ENCODE measurements around the gene ROBO1. TPM values are rescaled to one million over a fixed set of nuclear protein-coding genes. Genes with fewer than 3 reads are reported as not detected.

The ROBO1 gene
- total RNA-seq, 1 experiment from 2014 or later = 33.9 TPM

DNA sequence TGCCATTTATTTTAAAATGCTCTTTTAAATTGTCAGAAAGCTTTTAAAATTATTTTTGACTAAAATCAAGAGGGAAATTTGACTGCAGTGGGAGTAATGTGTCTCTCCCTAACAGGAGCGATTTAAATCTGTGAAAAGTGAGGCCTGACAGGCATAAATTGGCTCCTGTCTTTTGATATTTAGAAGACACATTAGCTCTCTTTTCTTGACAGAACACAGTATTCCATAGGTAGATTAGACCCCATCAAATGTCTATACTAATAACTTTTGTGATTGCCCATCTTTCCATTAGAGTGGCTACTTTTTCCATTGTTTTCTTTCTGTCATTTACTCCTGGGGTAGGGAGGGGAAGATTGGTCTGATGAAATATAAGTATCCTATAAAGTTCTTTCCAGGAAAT is 866.3 kb downstream of the ROBO1 start:
- no peak for TF ChIP-seq CTCF (IDR thresholded peaks at IDR 0.05; ENCODE audit: unreplicated experiment)
- Mint-ChIP-seq H3K4me1 (ENCODE audit: low read depth, unreplicated experiment) (no peaks in the 10 kb centered on the region), H3K36me3 (ENCODE audit: insufficient read depth, unreplicated experiment) (no peaks in the 10 kb centered on the region), H3K27me3 (ENCODE audit: unreplicated experiment) (no peaks in the 10 kb centered on the region), H3K4me3 (ENCODE audit: low read depth, unreplicated experiment) (no peak overlapping the region), H3K27ac (ENCODE audit: unreplicated experiment) (no peak overlapping the region), H3K9me3 (ENCODE audit: low read depth, unreplicated experiment) (no peaks in the 10 kb centered on the region)
- intact Hi-C loops (cut with micrococcal nuclease; ENCODE audit: unreplicated experiment) = no loop called here
- DNase-seq = no peak
- CTCF ChIA-PET = no interaction called here
- BruUV-seq (replicated peaks) = no TSS peak

GRCh38 chr3:78900880-78901279 is 866.9 kb downstream of the ROBO1 start:
- no peak for DNase-seq
- no peaks in the 10 kb centered on the region for H3K4me1 Mint-ChIP-seq (ENCODE audit: low read depth, unreplicated experiment)
- H3K4me3 Mint-ChIP-seq (ENCODE audit: low read depth, unreplicated experiment) = no peak overlapping the region
- TF ChIP-seq CTCF (IDR thresholded peaks at IDR 0.05; ENCODE audit: unreplicated experiment) = no peak
- H3K27ac Mint-ChIP-seq (ENCODE audit: unreplicated experiment) = no peak overlapping the region
- BruUV-seq (replicated peaks) = no TSS peak
- intact Hi-C loops (cut with micrococcal nuclease; ENCODE audit: unreplicated experiment) = no loop called here
- H3K36me3 Mint-ChIP-seq (ENCODE audit: insufficient read depth, unreplicated experiment) = no peaks in the 10 kb centered on the region
- H3K27me3 Mint-ChIP-seq (ENCODE audit: unreplicated experiment) = no peaks in the 10 kb centered on the region
- no peaks in the 10 kb centered on the region for H3K9me3 Mint-ChIP-seq (ENCODE audit: low read depth, unreplicated experiment)
- CTCF ChIA-PET = no interaction called here

DNA sequence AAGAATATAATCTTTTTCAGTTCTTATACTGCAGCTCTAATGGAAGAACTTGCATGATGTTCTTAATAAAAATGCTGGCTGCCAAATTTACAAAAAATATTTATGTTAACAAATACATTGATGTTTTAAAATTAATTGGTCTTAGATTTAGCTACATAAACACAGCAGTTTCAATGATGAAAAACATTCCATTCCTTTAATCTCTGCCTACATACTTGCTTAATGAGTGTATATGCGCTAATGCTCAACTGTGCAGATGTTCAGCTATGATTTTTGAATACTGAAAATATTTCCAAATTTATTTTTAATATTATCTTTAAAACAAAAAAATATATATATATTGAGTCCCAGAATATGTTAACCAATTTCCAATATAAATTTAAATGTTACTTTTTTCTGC is 867.4 kb downstream of the ROBO1 start:
- H3K27me3 Mint-ChIP-seq (ENCODE audit: unreplicated experiment) = no peaks in the 10 kb centered on the region
- TF ChIP-seq CTCF (IDR thresholded peaks at IDR 0.05; ENCODE audit: unreplicated experiment) = no peak
- intact Hi-C loops (cut with micrococcal nuclease; ENCODE audit: unreplicated experiment) = no loop called here
- H3K27ac Mint-ChIP-seq (ENCODE audit: unreplicated experiment) = no peak overlapping the region
- no peak for DNase-seq
- no TSS peak for BruUV-seq (replicated peaks)
- no peaks in the 10 kb centered on the region for H3K4me1 Mint-ChIP-seq (ENCODE audit: low read depth, unreplicated experiment)
- CTCF ChIA-PET = no interaction called here
- no peak overlapping the region for H3K4me3 Mint-ChIP-seq (ENCODE audit: low read depth, unreplicated experiment)
- no peaks in the 10 kb centered on the region for H3K9me3 Mint-ChIP-seq (ENCODE audit: low read depth, unreplicated experiment)
- H3K36me3 Mint-ChIP-seq (ENCODE audit: insufficient read depth, unreplicated experiment) = no peaks in the 10 kb centered on the region

DNA sequence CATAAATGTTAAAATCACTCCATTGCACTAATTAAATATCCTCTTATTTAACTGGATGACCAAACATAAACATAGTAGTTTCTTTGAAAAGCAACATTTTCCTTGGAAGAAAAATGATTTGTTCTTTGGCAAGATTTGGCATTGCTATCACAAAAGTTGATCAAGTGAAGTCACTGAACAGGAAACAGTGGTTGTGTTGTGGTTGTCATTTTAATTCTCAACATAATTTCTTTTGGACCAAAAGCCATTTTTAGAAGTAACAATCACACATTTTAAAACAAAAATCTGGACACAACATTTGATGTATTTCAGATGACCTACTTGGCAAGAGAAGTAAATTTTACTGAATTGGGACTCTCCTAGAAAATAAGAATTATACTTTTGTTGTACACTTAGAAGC is 872.3 kb downstream of the ROBO1 start:
- H3K4me3 Mint-ChIP-seq (ENCODE audit: low read depth, unreplicated experiment) = no peak overlapping the region
- intact Hi-C loops (cut with micrococcal nuclease; ENCODE audit: unreplicated experiment) = no loop called here
- no TSS peak for BruUV-seq (replicated peaks)
- H3K4me1 Mint-ChIP-seq (ENCODE audit: low read depth, unreplicated experiment) = no peaks in the 10 kb centered on the region
- no peaks in the 10 kb centered on the region for H3K27me3 Mint-ChIP-seq (ENCODE audit: unreplicated experiment)
- no peak for TF ChIP-seq CTCF (IDR thresholded peaks at IDR 0.05; ENCODE audit: unreplicated experiment)
- CTCF ChIA-PET = no interaction called here
- DNase-seq = no peak
- H3K36me3 Mint-ChIP-seq (ENCODE audit: insufficient read depth, unreplicated experiment) = no peaks in the 10 kb centered on the region
- no peak overlapping the region for H3K27ac Mint-ChIP-seq (ENCODE audit: unreplicated experiment)
- no peaks in the 10 kb centered on the region for H3K9me3 Mint-ChIP-seq (ENCODE audit: low read depth, unreplicated experiment)

DNA sequence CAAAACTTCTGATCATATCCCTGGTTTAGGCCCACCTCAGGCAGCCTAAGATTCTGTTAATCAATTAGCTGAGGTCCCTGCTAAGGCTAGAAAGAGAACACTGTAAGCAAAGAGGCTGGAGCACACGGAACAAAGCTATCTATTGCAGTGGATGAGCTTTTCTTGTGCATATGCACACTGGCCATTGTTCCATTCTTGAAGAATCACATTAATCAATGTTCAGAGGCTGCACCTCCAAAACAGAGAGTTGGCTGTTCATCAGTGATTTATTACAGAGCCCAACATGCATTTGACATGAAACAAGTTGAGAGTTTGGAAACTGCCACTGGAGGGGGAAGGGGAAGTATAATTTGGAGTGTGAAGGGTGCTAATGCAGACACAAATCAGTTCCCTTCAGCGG is 873.0 kb downstream of the ROBO1 start:
- DNase-seq = no peak
- H3K27me3 Mint-ChIP-seq (ENCODE audit: unreplicated experiment) = no peaks in the 10 kb centered on the region
- intact Hi-C loops (cut with micrococcal nuclease; ENCODE audit: unreplicated experiment) = no loop called here
- H3K4me3 Mint-ChIP-seq (ENCODE audit: low read depth, unreplicated experiment) = no peak overlapping the region
- no peak overlapping the region for H3K27ac Mint-ChIP-seq (ENCODE audit: unreplicated experiment)
- H3K4me1 Mint-ChIP-seq (ENCODE audit: low read depth, unreplicated experiment) = no peaks in the 10 kb centered on the region
- TF ChIP-seq CTCF (IDR thresholded peaks at IDR 0.05; ENCODE audit: unreplicated experiment) = no peak
- no TSS peak for BruUV-seq (replicated peaks)
- no peaks in the 10 kb centered on the region for H3K36me3 Mint-ChIP-seq (ENCODE audit: insufficient read depth, unreplicated experiment)
- CTCF ChIA-PET = no interaction called here
- no peaks in the 10 kb centered on the region for H3K9me3 Mint-ChIP-seq (ENCODE audit: low read depth, unreplicated experiment)
